Keratinocyte (primary cell): ENCODE results near the gene SETBP1. TPM values are rescaled to one million over a fixed set of nuclear protein-coding genes. Genes with fewer than 3 reads are reported as not detected.
A peak's percentile ranks its signal among the peaks of the same experiment; 100 is the strongest.

Experiments used
- DNase-seq: peaks from one replicate; pipeline ENCODE4 v3.0.0-alpha.2; 2011; ENCODE audit warnings: low read depth, missing footprints, low spot score
- FAIRE-seq: peaks from 2 replicates; lab custom pipeline; 2011; peaks lifted over from hg19 to GRCh38; lab: Jason Lieb, UNC
- H2AFZ ChIP-seq: 2 replicates; pipeline ENCODE4 v1.6.0; 2012; ENCODE audit warnings: low read length, control low read depth, inconsistent platforms; ENCODE audit not compliant: control insufficient read depth
- H3K27ac ChIP-seq: 2 replicates; pipeline ENCODE4 v1.5.1; 2011; ENCODE audit warnings: low read length; ENCODE audit not compliant: control insufficient read depth, insufficient read depth
- H3K27me3 ChIP-seq: 3 replicates; pipeline ENCODE4 v1.6.0; 2011; ENCODE audit warnings: low read length; ENCODE audit not compliant: control insufficient read depth, insufficient read depth; ENCODE audit errors: extremely low read depth
- H3K36me3 ChIP-seq, 2 experiments: 2 replicates in 1 of 2; 3 replicates in 1 of 2; pipeline ENCODE4 v1.5.1; 2011; ENCODE audit warnings: low read length in 2 of 2, mild to moderate bottlenecking in 1 of 2; ENCODE audit not compliant: control insufficient read depth in 2 of 2, insufficient read depth in 2 of 2; ENCODE audit errors: extremely low read depth in 1 of 2
- H3K4me1 ChIP-seq: 3 replicates; pipeline ENCODE4 v1.5.1; 2011; ENCODE audit warnings: low read length; ENCODE audit not compliant: control insufficient read depth, insufficient read depth; ENCODE audit errors: extremely low read depth
- H3K4me2 ChIP-seq: 3 replicates; pipeline ENCODE4 v1.6.0; 2011; ENCODE audit warnings: low read depth, low read length; ENCODE audit not compliant: control insufficient read depth, insufficient read depth; ENCODE audit errors: extremely low read depth
- H3K4me3 ChIP-seq, 3 experiments: fragments of 200-600 bp in 1 of 3; sonication (generic) in 1 of 3; 2 replicates in 2 of 3; 3 replicates in 1 of 3; pipeline ENCODE4 v1.5.1; 2011 to 2016; ENCODE audit warnings: low read length in 3 of 3, mild to moderate bottlenecking in 3 of 3, control low read depth in 2 of 3, inconsistent platforms in 1 of 3, low read depth in 1 of 3, mixed read lengths in 1 of 3, mixed run types in 1 of 3, moderate library complexity in 1 of 3; ENCODE audit not compliant: control insufficient read depth in 2 of 3, insufficient read depth in 2 of 3; ENCODE audit errors: extremely low read depth in 1 of 3
- H3K79me2 ChIP-seq: 2 replicates; pipeline ENCODE4 v1.6.0; 2012; ENCODE audit warnings: low read length; ENCODE audit not compliant: control insufficient read depth, insufficient read depth
- H3K9ac ChIP-seq: 3 replicates; pipeline ENCODE4 v1.6.0; 2011; ENCODE audit warnings: low read length; ENCODE audit not compliant: control insufficient read depth, insufficient read depth; ENCODE audit errors: extremely low read depth
- H3K9me1 ChIP-seq: 3 replicates; pipeline ENCODE4 v1.6.0; 2011; ENCODE audit warnings: low read length; ENCODE audit not compliant: control insufficient read depth, insufficient read depth; ENCODE audit errors: extremely low read depth
- H3K9me3 ChIP-seq: 2 replicates; pipeline ENCODE4 v1.5.1; 2012; ENCODE audit warnings: low read depth, low read length; ENCODE audit not compliant: control insufficient read depth
- H4K20me1 ChIP-seq: 3 replicates; pipeline ENCODE4 v1.6.0; 2011; ENCODE audit warnings: low read length; ENCODE audit not compliant: control insufficient read depth, insufficient read depth; ENCODE audit errors: extremely low read depth
- CTCF ChIP-seq, 3 experiments: IDR thresholded peaks in 1 of 3; conservative IDR thresholded peaks in 1 of 3; optimal IDR thresholded peaks in 1 of 3; 2 replicates in 2 of 3; 3 replicates in 1 of 3; pipeline versions ENCODE3 to v1.5.1; 2011; ENCODE audit warnings: low read length in 3 of 3, mild to moderate bottlenecking in 3 of 3, moderate library complexity in 2 of 3, control low read depth in 1 of 3, inconsistent platforms in 1 of 3; ENCODE audit not compliant: insufficient read depth in 2 of 3; ENCODE audit errors: extremely low read depth in 1 of 3
- EZH2 ChIP-seq: IDR thresholded peaks from one replicate; pipeline ENCODE4 v1.6.1; 2012; ENCODE audit warnings: inconsistent platforms, mild to moderate bottlenecking, low read length, moderate library complexity
- dilution Hi-C: fragments of 300-500 bp; cut with MboI; formaldehyde crosslinking; loops from one replicate; pipeline ENCODE4 v1.7.0; 2020; ENCODE audit warnings: low sequenced_read_pairs; ENCODE audit not compliant: extremely low pct_ligation_motif_present
- polyA plus RNA-seq, 5 experiments: library from polyadenylated mRNA; depleted of rRNA in 3 of 5; stranded (reverse) in 3 of 5; stranded (forward) in 1 of 5; unstranded in 1 of 5; fragments of >200 nt; gene quantifications; 1 replicate in 1 of 5; 2 replicates in 3 of 5; 3 replicates in 1 of 5; pipeline versions ENCODE4 v1.2.1 to v1.2.3, GENCODE V29; 2011 to 2012; ENCODE audit warnings: missing spikeins in 2 of 5, low read depth in 1 of 5, low replicate concordance in 1 of 5

SETBP1 gene
- polyA plus RNA-seq, 1 donor (not counting 4 experiments of a cell fraction or from before 2014, with no cell fraction given) = 3.3 TPM

GRCh38 chr18:45108754-45109153, 428.1 kb downstream of the SETBP1 start:
- H3K36me3 ChIP-seq = no peaks in the 10 kb centered on the region
- no peak overlapping the region for H2AFZ ChIP-seq
- no peak overlapping the region for H3K9ac ChIP-seq
- no peaks in the 10 kb centered on the region for H3K27me3 ChIP-seq
- no peaks in the 10 kb centered on the region for H3K4me1 ChIP-seq
- no peaks in the 10 kb centered on the region for H3K79me2 ChIP-seq
- DNase-seq (no peak), FAIRE-seq (no peak)
- H3K27ac ChIP-seq = no peak overlapping the region
- no peaks in the 10 kb centered on the region for H4K20me1 ChIP-seq
- no peak overlapping the region for H3K4me3 ChIP-seq
- H3K9me3 ChIP-seq = no peaks in the 10 kb centered on the region
- H3K4me2 ChIP-seq = no peak overlapping the region
- no peaks in the 10 kb centered on the region for H3K9me1 ChIP-seq
- dilution Hi-C loops = no loop called here
- TF ChIP-seq CTCF (optimal IDR thresholded peaks at IDR 0.05 in 1 of 3, IDR thresholded peaks at IDR 0.05 in 1 of 3, conservative IDR thresholded peaks at IDR 0.05 in 1 of 3; ENCODE audit: extremely low read depth in 1 of 3, insufficient read depth in 2 of 3, low read length in 3 of 3) (no peak), EZH2 (no peak)

- peak; percentile 13 for FAIRE-seq
- TF ChIP-seq EZH2 (no peak), CTCF (optimal IDR thresholded peaks at IDR 0.05 in 1 of 3, IDR thresholded peaks at IDR 0.05 in 1 of 3, conservative IDR thresholded peaks at IDR 0.05 in 1 of 3; ENCODE audit: extremely low read depth in 1 of 3, insufficient read depth in 2 of 3, low read length in 3 of 3) (no peak)
- Histone ChIP-seq H3K4me1 (no peaks in the 10 kb centered on the region), H3K4me3 (no peak overlapping the region), H3K9me1 (no peaks in the 10 kb centered on the region), H4K20me1 (no peaks in the 10 kb centered on the region), H2AFZ (no peak overlapping the region), H3K79me2 (no peaks in the 10 kb centered on the region), H3K36me3 (no peaks in the 10 kb centered on the region), H3K27ac (no peak overlapping the region), H3K4me2 (no peak overlapping the region), H3K9me3 (no peaks in the 10 kb centered on the region), H3K27me3 (no peaks in the 10 kb centered on the region), H3K9ac (no peak overlapping the region)
- DNase-seq = no peak
- dilution Hi-C loops = no loop called here
Observed at GRCh38 chr18:45109271-45109670, 428.6 kb downstream of the SETBP1 start.
